Neuronal stem cell (in vitro differentiated cells): ENCODE results near the gene TMEM218.

Experiments
- DNase-seq: peaks from one replicate; pipeline ENCODE4 v3.0.0-alpha.2; 2013; ENCODE audit warnings: low spot score
- H2AFZ ChIP-seq: one replicate; pipeline ENCODE4 v1.6.1; 2013; ENCODE audit warnings: mild to moderate bottlenecking, low read length, inconsistent platforms
- H2AK5ac ChIP-seq: 2 replicates; pipeline ENCODE4 v1.6.1; 2013; ENCODE audit warnings: low read depth, mild to moderate bottlenecking, inconsistent platforms, low read length, moderate library complexity, mixed read lengths
- H2BK120ac ChIP-seq: 2 replicates; pipeline ENCODE4 v1.6.1; 2013; ENCODE audit warnings: low read depth, mild to moderate bottlenecking, inconsistent platforms, low read length, moderate library complexity, mixed read lengths
- H2BK12ac ChIP-seq: one replicate; pipeline ENCODE4 v1.6.1; 2013; ENCODE audit warnings: low read length, inconsistent platforms
- H2BK15ac ChIP-seq: 2 replicates; pipeline ENCODE4 v1.6.1; 2013; ENCODE audit warnings: mild to moderate bottlenecking, low read length, inconsistent platforms, mixed read lengths
- H2BK5ac ChIP-seq: one replicate; pipeline ENCODE4 v1.6.1; 2013; ENCODE audit warnings: inconsistent platforms, mild to moderate bottlenecking, low read length, moderate library complexity
- H3K14ac ChIP-seq: one replicate; pipeline ENCODE4 v1.6.1; 2013; ENCODE audit warnings: low read length, inconsistent platforms
- H3K18ac ChIP-seq: 2 replicates; pipeline ENCODE4 v1.6.1; 2013; ENCODE audit warnings: low read length, inconsistent platforms
- H3K23ac ChIP-seq: 2 replicates; pipeline ENCODE4 v1.6.1; 2013; ENCODE audit warnings: low read depth, mild to moderate bottlenecking, mixed read lengths, low read length, inconsistent platforms; ENCODE audit not compliant: poor library complexity
- H3K27ac ChIP-seq: replicated peaks from 3 replicates; pipeline ENCODE4 v1.5.1; 2013; ENCODE audit warnings: low read length, inconsistent platforms
- H3K27me3 ChIP-seq, 3 experiments: 2 replicates each; pipeline ENCODE4 v1.6.1; 2013; ENCODE audit warnings: low read length in 3 of 3, mild to moderate bottlenecking in 2 of 3, inconsistent platforms in 1 of 3, low read depth in 1 of 3, mixed read lengths in 1 of 3, moderate library complexity in 1 of 3; ENCODE audit not compliant: control insufficient read depth in 3 of 3, insufficient read depth in 3 of 3
- H3K36me3 ChIP-seq, 2 donors: replicated peaks in 1 of 2; 2 replicates each; pipeline ENCODE4 v1.6.1; 2013; ENCODE audit warnings: low read length in 2 of 2; ENCODE audit not compliant: control insufficient read depth in 2 of 2, insufficient read depth in 2 of 2
- H3K4ac ChIP-seq: 2 replicates; pipeline ENCODE4 v1.6.1; 2013; ENCODE audit warnings: inconsistent platforms, mild to moderate bottlenecking, low read length, moderate library complexity
- H3K4me1 ChIP-seq, 2 donors: 1 replicate in 1 of 2; 2 replicates in 1 of 2; pipeline ENCODE4 v1.6.1; 2013; ENCODE audit warnings: low read length in 2 of 2, low read depth in 1 of 2; ENCODE audit not compliant: control insufficient read depth in 2 of 2, insufficient read depth in 1 of 2
- H3K4me2 ChIP-seq: one replicate; pipeline ENCODE4 v1.6.1; 2013; ENCODE audit warnings: mild to moderate bottlenecking, low read length, inconsistent platforms; ENCODE audit not compliant: insufficient read depth, poor library complexity, severe bottlenecking
- H3K4me3 ChIP-seq, 2 donors: 2 replicates each; pipeline ENCODE4 v1.5.1; 2013; ENCODE audit warnings: low read length in 2 of 2, mild to moderate bottlenecking in 2 of 2, inconsistent platforms in 1 of 2, moderate library complexity in 1 of 2
- H3K79me1 ChIP-seq: one replicate; pipeline ENCODE4 v1.6.1; 2013; ENCODE audit warnings: low read depth, mild to moderate bottlenecking, inconsistent platforms, low read length, moderate library complexity
- H3K9ac ChIP-seq: one replicate; pipeline ENCODE4 v1.6.1; 2013; ENCODE audit warnings: mild to moderate bottlenecking, low read depth, low read length, inconsistent platforms; ENCODE audit not compliant: poor library complexity
- H3K9me3 ChIP-seq, 2 donors: replicated peaks in 1 of 2; 2 replicates each; pipeline versions ENCODE3 to v1.6.1; 2013; ENCODE audit warnings: low read length in 2 of 2, mild to moderate bottlenecking in 2 of 2, inconsistent platforms in 1 of 2, low read depth in 1 of 2, mixed read lengths in 1 of 2, moderate library complexity in 1 of 2; ENCODE audit not compliant: control insufficient read depth in 2 of 2, insufficient read depth in 1 of 2
- H4K8ac ChIP-seq: one replicate; pipeline ENCODE4 v1.6.1; 2013; ENCODE audit warnings: low read depth, mild to moderate bottlenecking, inconsistent platforms, low read length, moderate library complexity
- H4K91ac ChIP-seq: one replicate; pipeline ENCODE4 v1.6.1; 2013; ENCODE audit warnings: low read length, low read depth, mild to moderate bottlenecking, inconsistent platforms; ENCODE audit not compliant: poor library complexity
- WGBS, 2 donors: extraction: QIAGEN DNeasy Blood & Tissue Kit; methylation state at CpG; one replicate each; pipeline ENCODE4 v1.1.7; 2013; ENCODE audit warnings: missing lambda C conversion rate in 2 of 2, mixed read lengths in 1 of 2; ENCODE audit not compliant: insufficient read length in 2 of 2, insufficient replicate concordance in 1 of 2; ENCODE audit errors: extremely low coverage in 2 of 2; 5-methylcytosine and 5-hydroxymethylcytosine counted together

Gene TMEM218

DNA sequence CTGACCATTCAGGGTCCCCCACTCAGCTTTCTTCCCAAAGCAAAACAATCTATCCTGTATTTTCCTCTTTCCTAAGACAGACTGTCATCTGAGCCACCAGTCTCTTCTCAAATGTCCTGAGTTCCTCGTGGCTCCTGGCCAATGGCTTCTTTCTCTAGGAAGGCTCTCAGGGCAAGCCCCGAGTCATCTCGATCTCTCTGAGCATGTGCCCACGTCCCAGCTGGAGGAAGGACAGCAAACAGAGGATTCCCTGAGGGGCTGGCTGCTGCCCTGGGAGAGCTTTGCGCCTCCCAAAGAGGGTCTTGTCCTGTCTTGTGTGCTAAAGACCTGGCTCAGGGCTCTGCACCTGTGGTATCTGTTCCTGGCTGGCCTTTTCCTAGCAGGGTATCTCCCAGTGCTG, 40.0 kb downstream of the TMEM218 start:
- WGBS, 2 donors, result no CpG with 5 or more reads among the region's 5 CpGs
- Histone ChIP-seq H2BK5ac (no peak overlapping the region), H3K14ac (no peak overlapping the region), H3K9ac (no peak overlapping the region), H2AK5ac (no peak overlapping the region), H4K91ac (no peak overlapping the region), H3K23ac (no peak overlapping the region), H3K79me1 (no peaks in the 10 kb centered on the region), H4K8ac (no peak overlapping the region), H3K18ac (no peak overlapping the region), H2BK12ac (no peak overlapping the region), H3K27ac (no peak overlapping the region), H3K4me1 (peaks cover 4 to 12% of the 10 kb centered on the region in 2 donors), H3K36me3 (no peaks in the 10 kb centered on the region), H3K4me3 (no peak overlapping the region), H2BK15ac (no peak overlapping the region), H3K4ac (no peak overlapping the region), H3K4me2 (no peak overlapping the region), H2BK120ac (no peak overlapping the region), H3K9me3 (no peaks in the 10 kb centered on the region), H3K27me3 (peaks cover 0 to 4% (median 2%) of the 10 kb centered on the region in 3 experiments), H2AFZ (no peak overlapping the region)
- no peak for DNase-seq

GRCh38 chr11:125070699-125071254, 40.6 kb downstream of the TMEM218 start:
- no peaks in the 10 kb centered on the region for H3K79me1 ChIP-seq
- no peak overlapping the region for H3K4ac ChIP-seq
- H2BK5ac ChIP-seq, result no peak overlapping the region
- no peak overlapping the region for H4K91ac ChIP-seq
- H3K4me2 ChIP-seq, result no peak overlapping the region
- no peaks in the 10 kb centered on the region for H3K36me3 ChIP-seq
- no peak overlapping the region for H2AK5ac ChIP-seq
- peaks cover 4 to 8% of the 10 kb centered on the region in 2 donors for H3K4me1 ChIP-seq
- DNase-seq, result no peak
- WGBS, 2 donors, result no CpG with 5 or more reads among the region's 7 CpGs
- no peak overlapping the region for H3K23ac ChIP-seq
- H2AFZ ChIP-seq, result no peak overlapping the region
- no peak overlapping the region for H2BK12ac ChIP-seq
- no peak overlapping the region for H3K4me3 ChIP-seq
- H3K9me3 ChIP-seq, result no peaks in the 10 kb centered on the region
- no peak overlapping the region for H2BK120ac ChIP-seq
- no peak overlapping the region for H2BK15ac ChIP-seq
- H3K18ac ChIP-seq, result no peak overlapping the region
- H3K27ac ChIP-seq, result no peak overlapping the region
- H3K14ac ChIP-seq, result no peak overlapping the region
- peaks cover 0 to 11% (median 2%) of the 10 kb centered on the region in 3 experiments for H3K27me3 ChIP-seq
- H4K8ac ChIP-seq, result no peak overlapping the region
- H3K9ac ChIP-seq, result no peak overlapping the region

GRCh38 chr11:125069796-125070195, 41.6 kb downstream of the TMEM218 start:
- WGBS, 2 donors, result no CpG with 5 or more reads among the region's 5 CpGs
- Histone ChIP-seq H3K27ac (no peak overlapping the region), H3K27me3 (peaks cover 0 to 20% (median 2%) of the 10 kb centered on the region in 3 experiments), H2BK12ac (no peak overlapping the region), H4K8ac (no peak overlapping the region), H2AK5ac (no peak overlapping the region), H3K9ac (no peak overlapping the region), H2AFZ (no peak overlapping the region), H3K4me3 (no peak overlapping the region), H4K91ac (no peak overlapping the region), H3K4me1 (peaks cover 4 to 8% of the 10 kb centered on the region in 2 donors), H3K4me2 (no peak overlapping the region), H2BK5ac (no peak overlapping the region), H3K79me1 (no peaks in the 10 kb centered on the region), H3K23ac (no peak overlapping the region), H3K36me3 (no peaks in the 10 kb centered on the region), H2BK15ac (no peak overlapping the region), H3K14ac (peak overlapping the region; percentile 44), H2BK120ac (no peak overlapping the region), H3K9me3 (no peaks in the 10 kb centered on the region), H3K18ac (no peak overlapping the region), H3K4ac (no peak overlapping the region)
- no peak for DNase-seq

GRCh38 chr11:125069008-125069407, 42.4 kb downstream of the TMEM218 start:
- Histone ChIP-seq H3K36me3 (no peaks in the 10 kb centered on the region), H3K9me3 (no peaks in the 10 kb centered on the region), H2AFZ (no peak overlapping the region), H3K9ac (no peak overlapping the region), H3K18ac (no peak overlapping the region), H4K8ac (no peak overlapping the region), H4K91ac (no peak overlapping the region), H3K4me1 (peaks cover 4 to 8% of the 10 kb centered on the region in 2 donors), H2BK120ac (no peak overlapping the region), H3K4me2 (no peak overlapping the region), H2AK5ac (no peak overlapping the region), H3K27ac (no peak overlapping the region), H3K27me3 (peaks cover 0 to 28% (median 4%) of the 10 kb centered on the region in 3 experiments), H3K23ac (no peak overlapping the region), H2BK15ac (no peak overlapping the region), H3K4ac (no peak overlapping the region), H2BK12ac (no peak overlapping the region), H3K14ac (no peak overlapping the region), H2BK5ac (no peak overlapping the region), H3K4me3 (no peak overlapping the region), H3K79me1 (no peaks in the 10 kb centered on the region)
- DNase-seq, result no peak
- WGBS, 2 donors, result no CpG with 5 or more reads among the region's 4 CpGs
